GM23338 (cell line): ENCODE measurements around the gene PCDHGA8. TPM values are rescaled to one million over a fixed set of nuclear protein-coding genes. Genes with fewer than 3 reads are reported as not detected.

Source experiments
- ATAC-seq: fragments of 200-7000 bp; cut with Tn5 transposase; 3 replicates; pipeline ENCODE4 v1.9.1; 2020
- DNase-seq: peaks from one replicate; pipeline ENCODE4 v3.0.0-alpha.2; 2015; ENCODE audit warnings: low spot score
- H2AFZ ChIP-seq: fragments of 200-600 bp; sonication (generic); 2 replicates; pipeline ENCODE4 v1.8.0; 2016; ENCODE audit warnings: antibody characterized with exemption, mild to moderate bottlenecking, moderate library complexity
- H3F3A ChIP-seq: fragments of 200-600 bp; sonication (generic); replicated peaks from 2 replicates; pipeline ENCODE4 v1.8.0; 2017; ENCODE audit warnings: antibody characterized with exemption, mixed run types, low read depth
- H3K27ac ChIP-seq: fragments of 200-600 bp; sonication (generic); 2 replicates; pipeline ENCODE4 v1.6.1; 2016; ENCODE audit warnings: low read depth
- H3K27me3 ChIP-seq: fragments of 200-600 bp; sonication (generic); 2 replicates; pipeline ENCODE4 v1.8.0; 2016; ENCODE audit warnings: mild to moderate bottlenecking, mixed run types, moderate library complexity; ENCODE audit not compliant: insufficient read depth
- H3K36me3 ChIP-seq: fragments of 200-600 bp; sonication (generic); 2 replicates; pipeline ENCODE4 v1.8.0; 2016; ENCODE audit warnings: mild to moderate bottlenecking; ENCODE audit not compliant: insufficient read depth
- H3K4me1 ChIP-seq: fragments of 200-600 bp; sonication (generic); 2 replicates; pipeline ENCODE4 v1.8.0; 2016; ENCODE audit warnings: mild to moderate bottlenecking, moderate library complexity; ENCODE audit not compliant: insufficient read depth
- H3K4me2 ChIP-seq: fragments of 200-600 bp; sonication (generic); 2 replicates; pipeline ENCODE4 v1.7.1; 2017; ENCODE audit warnings: mixed run types
- H3K4me3 ChIP-seq: fragments of 200-600 bp; sonication (generic); 2 replicates; pipeline ENCODE4 v1.6.1; 2016; ENCODE audit warnings: mixed run types
- H3K79me2 ChIP-seq: fragments of 200-600 bp; sonication (generic); replicated peaks from 2 replicates; pipeline ENCODE4 v1.8.0; 2017; ENCODE audit warnings: mild to moderate bottlenecking; ENCODE audit not compliant: insufficient read depth
- H3K9me2 ChIP-seq: fragments of 200-600 bp; sonication (generic); 2 replicates; pipeline ENCODE4 v1.8.0; 2017; ENCODE audit not compliant: insufficient read depth
- H4K20me1 ChIP-seq: fragments of 200-600 bp; sonication (generic); replicated peaks from 2 replicates; pipeline ENCODE4 v1.8.0; 2017; ENCODE audit warnings: mild to moderate bottlenecking; ENCODE audit not compliant: insufficient read depth
- H3K27ac Mint-ChIP-seq: 2 replicates; pipeline ENCODE4 v1.8.0; 2020; ENCODE audit warnings: inconsistent platforms, mild to moderate bottlenecking, moderate library complexity, mixed read lengths
- H3K27me3 Mint-ChIP-seq: 3 replicates; pipeline ENCODE4 v1.8.0; 2022; ENCODE audit warnings: low read depth, mild to moderate bottlenecking, moderate library complexity, mixed read lengths, inconsistent platforms; ENCODE audit not compliant: insufficient read depth, poor library complexity
- H3K36me3 Mint-ChIP-seq: 3 replicates; pipeline ENCODE4 v1.8.0; 2021; ENCODE audit warnings: low read depth, mild to moderate bottlenecking, inconsistent platforms, moderate library complexity, mixed read lengths
- H3K4me1 Mint-ChIP-seq: 3 replicates; pipeline ENCODE4 v1.8.0; 2020; ENCODE audit warnings: mild to moderate bottlenecking, inconsistent platforms, mixed read lengths
- H3K4me3 Mint-ChIP-seq: 3 replicates; pipeline ENCODE4 v1.8.0; 2021; ENCODE audit warnings: moderate library complexity, mild to moderate bottlenecking, inconsistent platforms, mixed read lengths
- H3K9me3 Mint-ChIP-seq: 3 replicates; pipeline ENCODE4 v1.8.0; 2020; ENCODE audit warnings: moderate library complexity, mild to moderate bottlenecking, inconsistent platforms, mixed read lengths
- EZH2phosphoT487 ChIP-seq: fragments of 200-600 bp; sonication (generic); IDR thresholded peaks from one replicate; pipeline ENCODE4 v1.8.1; 2018; ENCODE audit warnings: antibody characterized with exemption; ENCODE audit not compliant: unreplicated experiment
- NANOG ChIP-seq: IDR thresholded peaks from 2 replicates; pipeline ENCODE4 v1.6.1; 2016; ENCODE audit warnings: antibody characterized with exemption, borderline replicate concordance
- ZNF114 ChIP-seq: fragments of 250-450 bp; sonication (Bioruptor Pico); IDR thresholded peaks from 2 replicates; pipeline ENCODE4 v1.5.0; 2020; ENCODE audit warnings: mild to moderate bottlenecking, moderate library complexity
- ZNF331 ChIP-seq: fragments of 250-450 bp; sonication (Bioruptor Pico); IDR thresholded peaks from 2 replicates; pipeline ENCODE4 v1.5.0; 2020; ENCODE audit warnings: low read depth, mild to moderate bottlenecking, moderate library complexity
- polyA plus RNA-seq: library from polyadenylated mRNA; unstranded; fragments of >200 nt; fragmentation: Nextera tagmentation; extraction: Ambion mirVana; gene quantifications from 2 replicates; pipeline ENCODE4 v1.2.1, GENCODE V29; 2016
- total RNA-seq: library from RNA; depleted of rRNA; stranded (reverse); fragments of >200 nt; shearing (Covaris generic); gene quantifications from 2 replicates; pipeline ENCODE4 v1.2.3, GENCODE V29; 2014
- TF ChIP-seq, protein P1 (sequence below): fragments of 250-450 bp; sonication (Bioruptor Pico); IDR thresholded peaks from 2 replicates; pipeline ENCODE4 v1.5.0; 2020; ENCODE audit warnings: mild to moderate bottlenecking, moderate library complexity
- TF ChIP-seq, protein P2 (sequence below): IDR thresholded peaks from 2 replicates; pipeline ENCODE4 v1.6.1; 2016; ENCODE audit warnings: antibody characterized with exemption
- TF ChIP-seq, protein P3 (sequence below), 2 experiments: fragments of 200-600 bp in 1 of 2; sonication (generic) in 1 of 2; conservative IDR thresholded peaks; 2 replicates each; pipeline versions ENCODE4 v1.5.1 to v1.6.1; 2016 to 2017; ENCODE audit warnings: antibody characterized with exemption in 2 of 2, low read depth in 2 of 2, mild to moderate bottlenecking in 2 of 2, moderate library complexity in 1 of 2

PCDHGA8 gene
- total and polyA plus RNA-seq, 2 experiments from 2014 or later, result 1.1 to 5.3 TPM

DNA sequence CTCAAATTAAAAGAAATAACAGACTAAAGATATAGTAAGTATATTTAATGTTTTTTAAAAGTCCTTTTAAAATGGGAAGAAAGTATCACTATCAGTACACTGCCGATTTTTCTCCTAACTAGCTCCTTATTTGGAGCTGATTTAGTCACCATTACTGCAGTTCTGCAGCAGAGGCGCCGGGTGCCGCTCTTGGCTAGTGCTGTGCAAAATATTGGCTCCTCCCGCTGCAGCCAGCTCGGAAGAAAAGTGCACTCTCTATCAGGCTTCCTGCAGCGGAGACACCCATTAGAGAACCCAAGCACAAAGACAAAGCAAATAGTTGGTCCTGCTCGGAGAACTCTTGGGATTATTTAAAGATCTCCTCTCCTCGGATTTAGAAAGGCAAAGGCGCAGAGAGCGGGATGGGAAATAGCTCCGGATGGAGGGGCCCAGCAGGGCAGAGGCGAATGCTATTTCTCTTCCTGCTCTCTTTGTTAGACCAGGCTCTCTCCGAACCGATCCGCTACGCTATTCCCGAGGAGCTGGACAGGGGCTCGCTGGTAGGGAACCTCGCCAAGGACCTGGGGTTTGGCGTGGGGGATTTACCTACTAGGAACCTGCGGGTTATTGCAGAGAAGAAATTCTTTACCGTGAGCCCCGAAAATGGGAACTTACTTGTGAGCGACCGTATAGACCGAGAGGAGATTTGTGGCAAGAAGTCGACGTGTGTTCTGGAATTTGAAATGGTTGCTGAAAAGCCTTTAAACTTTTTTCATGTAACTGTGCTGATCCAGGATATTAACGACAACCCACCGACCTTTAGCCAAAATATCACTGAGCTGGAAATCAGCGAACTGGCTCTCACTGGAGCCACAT lies 22.2 kb upstream of the PCDHGA8 start, which contains the start of gene PCDHGB3:
TSS of gene PCDHGB3 (plus strand) at position 249 of the 855 bp plus-strand sequence. CDS start at position 402, 153 bp downstream.
- Histone ChIP-seq H4K20me1 (no peaks in the 10 kb centered on the region), H3K4me2 (no peak within 1 kb of the TSS), H3K36me3 (peaks cover under 1% of the 10 kb centered on the region; the same call in 1 of the 2 replicates), H3K4me3 (no peak within 1 kb of the TSS), H3K79me2 (no peaks in the 10 kb centered on the region), H2AFZ (no peak within 1 kb of the TSS), H3K9me2 (no peaks in the 10 kb centered on the region), H3K27me3 (no peaks in the 10 kb centered on the region), H3K4me1 (no peaks in the 10 kb centered on the region), H3K27ac (no peak within 1 kb of the TSS), H3F3A (no peaks in the 10 kb centered on the region)
- Mint-ChIP-seq H3K9me3 (peaks cover 66% of the 10 kb centered on the region), H3K4me3 (no peak within 1 kb of the TSS), H3K27ac (no peak within 1 kb of the TSS), H3K4me1 (peaks cover 2% of the 10 kb centered on the region; the same call in 1 of the 3 replicates), H3K36me3 (peaks cover 55% of the 10 kb centered on the region), H3K27me3 (peaks cover 9% of the 10 kb centered on the region)
- TF ChIP-seq, protein P1, sequence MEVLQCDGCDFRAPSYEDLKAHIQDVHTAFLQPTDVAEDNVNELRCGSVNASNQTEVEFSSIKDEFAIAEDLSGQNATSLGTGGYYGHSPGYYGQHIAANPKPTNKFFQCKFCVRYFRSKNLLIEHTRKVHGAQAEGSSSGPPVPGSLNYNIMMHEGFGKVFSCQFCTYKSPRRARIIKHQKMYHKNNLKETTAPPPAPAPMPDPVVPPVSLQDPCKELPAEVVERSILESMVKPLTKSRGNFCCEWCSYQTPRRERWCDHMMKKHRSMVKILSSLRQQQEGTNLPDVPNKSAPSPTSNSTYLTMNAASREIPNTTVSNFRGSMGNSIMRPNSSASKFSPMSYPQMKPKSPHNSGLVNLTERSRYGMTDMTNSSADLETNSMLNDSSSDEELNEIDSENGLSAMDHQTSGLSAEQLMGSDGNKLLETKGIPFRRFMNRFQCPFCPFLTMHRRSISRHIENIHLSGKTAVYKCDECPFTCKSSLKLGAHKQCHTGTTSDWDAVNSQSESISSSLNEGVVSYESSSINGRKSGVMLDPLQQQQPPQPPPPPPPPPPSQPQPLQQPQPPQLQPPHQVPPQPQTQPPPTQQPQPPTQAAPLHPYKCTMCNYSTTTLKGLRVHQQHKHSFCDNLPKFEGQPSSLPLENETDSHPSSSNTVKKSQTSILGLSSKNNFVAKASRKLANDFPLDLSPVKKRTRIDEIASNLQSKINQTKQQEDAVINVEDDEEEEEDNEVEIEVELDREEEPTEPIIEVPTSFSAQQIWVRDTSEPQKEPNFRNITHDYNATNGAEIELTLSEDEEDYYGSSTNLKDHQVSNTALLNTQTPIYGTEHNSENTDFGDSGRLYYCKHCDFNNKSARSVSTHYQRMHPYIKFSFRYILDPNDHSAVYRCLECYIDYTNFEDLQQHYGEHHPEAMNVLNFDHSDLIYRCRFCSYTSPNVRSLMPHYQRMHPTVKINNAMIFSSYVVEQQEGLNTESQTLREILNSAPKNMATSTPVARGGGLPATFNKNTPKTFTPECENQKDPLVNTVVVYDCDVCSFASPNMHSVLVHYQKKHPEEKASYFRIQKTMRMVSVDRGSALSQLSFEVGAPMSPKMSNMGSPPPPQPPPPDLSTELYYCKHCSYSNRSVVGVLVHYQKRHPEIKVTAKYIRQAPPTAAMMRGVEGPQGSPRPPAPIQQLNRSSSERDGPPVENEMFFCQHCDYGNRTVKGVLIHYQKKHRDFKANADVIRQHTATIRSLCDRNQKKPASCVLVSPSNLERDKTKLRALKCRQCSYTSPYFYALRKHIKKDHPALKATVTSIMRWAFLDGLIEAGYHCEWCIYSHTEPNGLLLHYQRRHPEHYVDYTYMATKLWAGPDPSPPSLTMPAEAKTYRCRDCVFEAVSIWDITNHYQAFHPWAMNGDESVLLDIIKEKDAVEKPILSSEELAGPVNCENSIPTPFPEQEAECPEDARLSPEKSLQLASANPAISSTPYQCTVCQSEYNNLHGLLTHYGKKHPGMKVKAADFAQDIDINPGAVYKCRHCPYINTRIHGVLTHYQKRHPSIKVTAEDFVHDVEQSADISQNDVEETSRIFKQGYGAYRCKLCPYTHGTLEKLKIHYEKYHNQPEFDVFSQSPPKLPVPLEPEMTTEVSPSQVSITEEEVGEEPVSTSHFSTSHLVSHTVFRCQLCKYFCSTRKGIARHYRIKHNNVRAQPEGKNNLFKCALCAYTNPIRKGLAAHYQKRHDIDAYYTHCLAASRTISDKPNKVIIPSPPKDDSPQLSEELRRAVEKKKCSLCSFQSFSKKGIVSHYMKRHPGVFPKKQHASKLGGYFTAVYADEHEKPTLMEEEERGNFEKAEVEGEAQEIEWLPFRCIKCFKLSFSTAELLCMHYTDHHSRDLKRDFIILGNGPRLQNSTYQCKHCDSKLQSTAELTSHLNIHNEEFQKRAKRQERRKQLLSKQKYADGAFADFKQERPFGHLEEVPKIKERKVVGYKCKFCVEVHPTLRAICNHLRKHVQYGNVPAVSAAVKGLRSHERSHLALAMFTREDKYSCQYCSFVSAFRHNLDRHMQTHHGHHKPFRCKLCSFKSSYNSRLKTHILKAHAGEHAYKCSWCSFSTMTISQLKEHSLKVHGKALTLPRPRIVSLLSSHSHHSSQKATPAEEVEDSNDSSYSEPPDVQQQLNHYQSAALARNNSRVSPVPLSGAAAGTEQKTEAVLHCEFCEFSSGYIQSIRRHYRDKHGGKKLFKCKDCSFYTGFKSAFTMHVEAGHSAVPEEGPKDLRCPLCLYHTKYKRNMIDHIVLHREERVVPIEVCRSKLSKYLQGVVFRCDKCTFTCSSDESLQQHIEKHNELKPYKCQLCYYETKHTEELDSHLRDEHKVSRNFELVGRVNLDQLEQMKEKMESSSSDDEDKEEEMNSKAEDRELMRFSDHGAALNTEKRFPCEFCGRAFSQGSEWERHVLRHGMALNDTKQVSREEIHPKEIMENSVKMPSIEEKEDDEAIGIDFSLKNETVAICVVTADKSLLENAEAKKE (CRISPR knock-in tag), result no peak
- TF ChIP-seq ZNF114 (CRISPR knock-in tag), result no peak
- TF ChIP-seq, protein P2, sequence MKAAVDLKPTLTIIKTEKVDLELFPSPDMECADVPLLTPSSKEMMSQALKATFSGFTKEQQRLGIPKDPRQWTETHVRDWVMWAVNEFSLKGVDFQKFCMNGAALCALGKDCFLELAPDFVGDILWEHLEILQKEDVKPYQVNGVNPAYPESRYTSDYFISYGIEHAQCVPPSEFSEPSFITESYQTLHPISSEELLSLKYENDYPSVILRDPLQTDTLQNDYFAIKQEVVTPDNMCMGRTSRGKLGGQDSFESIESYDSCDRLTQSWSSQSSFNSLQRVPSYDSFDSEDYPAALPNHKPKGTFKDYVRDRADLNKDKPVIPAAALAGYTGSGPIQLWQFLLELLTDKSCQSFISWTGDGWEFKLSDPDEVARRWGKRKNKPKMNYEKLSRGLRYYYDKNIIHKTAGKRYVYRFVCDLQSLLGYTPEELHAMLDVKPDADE, result no peak
- no peak for TF ChIP-seq EZH2phosphoT487
- no peak for TF ChIP-seq ZNF331 (CRISPR knock-in tag)
- TF ChIP-seq, protein P3, sequence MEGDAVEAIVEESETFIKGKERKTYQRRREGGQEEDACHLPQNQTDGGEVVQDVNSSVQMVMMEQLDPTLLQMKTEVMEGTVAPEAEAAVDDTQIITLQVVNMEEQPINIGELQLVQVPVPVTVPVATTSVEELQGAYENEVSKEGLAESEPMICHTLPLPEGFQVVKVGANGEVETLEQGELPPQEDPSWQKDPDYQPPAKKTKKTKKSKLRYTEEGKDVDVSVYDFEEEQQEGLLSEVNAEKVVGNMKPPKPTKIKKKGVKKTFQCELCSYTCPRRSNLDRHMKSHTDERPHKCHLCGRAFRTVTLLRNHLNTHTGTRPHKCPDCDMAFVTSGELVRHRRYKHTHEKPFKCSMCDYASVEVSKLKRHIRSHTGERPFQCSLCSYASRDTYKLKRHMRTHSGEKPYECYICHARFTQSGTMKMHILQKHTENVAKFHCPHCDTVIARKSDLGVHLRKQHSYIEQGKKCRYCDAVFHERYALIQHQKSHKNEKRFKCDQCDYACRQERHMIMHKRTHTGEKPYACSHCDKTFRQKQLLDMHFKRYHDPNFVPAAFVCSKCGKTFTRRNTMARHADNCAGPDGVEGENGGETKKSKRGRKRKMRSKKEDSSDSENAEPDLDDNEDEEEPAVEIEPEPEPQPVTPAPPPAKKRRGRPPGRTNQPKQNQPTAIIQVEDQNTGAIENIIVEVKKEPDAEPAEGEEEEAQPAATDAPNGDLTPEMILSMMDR (conservative IDR thresholded peaks at IDR 0.05; ENCODE audit: low read depth in 2 of 2), result peak; percentile 55 to 62
- TF ChIP-seq NANOG, result no peak
- ATAC-seq, result peak; percentile 52
- peak; percentile 77 for DNase-seq
